ENCODE measurements around the gene THRA. TPM values are rescaled to one million over a fixed set of nuclear protein-coding genes. Genes with fewer than 3 reads are reported as not detected.

The THRA gene
- total and polyA plus RNA-seq, 2 donors (not counting 3 experiments of a cell fraction or from before 2014, with no cell fraction given): 17.4 to 29.6 TPM

GRCh38 chr17:40031706-40032105 lies 31.1 kb upstream of the THRA start:
- dilution Hi-C loops (cut with MboI; ENCODE audit: extremely low pct_ligation_motif_present, low sequenced_read_pairs): no loop called here
- no peak for FAIRE-seq

GRCh38 chr17:40032322-40033320 lies 30.1 kb upstream of the THRA start:
- H2AFZ ChIP-seq (ENCODE audit: low read depth, low read length): no peak overlapping the region
- DNase-seq (ENCODE audit: low read depth, low spot score) (no peak), FAIRE-seq (no peak)
- H3K79me2 ChIP-seq (ENCODE audit: control insufficient read depth, insufficient read depth, low read length): no peaks in the 10 kb centered on the region
- H3K9ac ChIP-seq (replicated peaks; ENCODE audit: extremely low read depth, insufficient read depth, low read length): no peak overlapping the region
- intact Hi-C loops (cut with micrococcal nuclease) (no loop called here), dilution Hi-C loops (cut with MboI; ENCODE audit: extremely low pct_ligation_motif_present, low sequenced_read_pairs) (no loop called here)
- TF ChIP-seq GATA2 (IDR thresholded peaks at IDR 0.05; ENCODE audit: insufficient read depth, insufficient read length, low read depth, low read length) (no peak), POLR2A (IDR thresholded peaks at IDR 0.05; ENCODE audit: low read depth, low read length) (no peak), EZH2 (IDR thresholded peaks at IDR 0.05; ENCODE audit: borderline replicate concordance, low read depth, low read length, severe bottlenecking) (no peak), MYC (IDR thresholded peaks at IDR 0.05; ENCODE audit: low read depth, low read length) (no peak), MAX (IDR thresholded peaks at IDR 0.05; ENCODE audit: insufficient read depth, insufficient read length) (no peak), POLR2AphosphoS5 (IDR thresholded peaks at IDR 0.05; ENCODE audit: insufficient read depth, low read depth, low read length) (no peak), CTCF (IDR thresholded peaks at IDR 0.05; ENCODE audit: extremely low read depth in 1 of 2, insufficient read depth in 1 of 2, low read depth in 1 of 2, low read length in 2 of 2) (no peak), JUN (IDR thresholded peaks at IDR 0.05; ENCODE audit: borderline replicate concordance, insufficient read depth, insufficient read length, low read depth) (no peak), FOS (IDR thresholded peaks at IDR 0.05; ENCODE audit: borderline replicate concordance, insufficient read depth, low read length) (no peak)
- POLR2A ChIA-PET: no interaction called here
- H3K9me1 ChIP-seq (replicated peaks; ENCODE audit: control insufficient read depth, extremely low read depth, insufficient read depth, low read length): no peaks in the 10 kb centered on the region
- no peak overlapping the region for H3K4me2 ChIP-seq (ENCODE audit: insufficient read depth, low read length)
- H3K4me3 ChIP-seq (replicated peaks in 1 of 3; ENCODE audit: insufficient read depth in 1 of 3, low read depth in 1 of 3, low read length in 3 of 3): no peak overlapping the region
- H3K4me1 ChIP-seq (ENCODE audit: control insufficient read depth, extremely low read depth, insufficient read depth, low read length): no peaks in the 10 kb centered on the region
- H3K9me3 ChIP-seq (replicated peaks; ENCODE audit: control insufficient read depth, insufficient read depth, low read length): no peaks in the 10 kb centered on the region
- CTCF ChIA-PET: no interaction called here
- H3K27me3 ChIP-seq (ENCODE audit: control insufficient read depth in 2 of 2, insufficient read depth in 2 of 2, low read length in 2 of 2): no peaks in the 10 kb centered on the region
- BruUV-seq (replicated peaks): no TSS peak
- no peaks in the 10 kb centered on the region for H4K20me1 ChIP-seq (replicated peaks; ENCODE audit: control insufficient read depth, extremely low read depth, insufficient read depth, low read length)
- H3K27ac ChIP-seq (ENCODE audit: insufficient read depth, low read depth, low read length): no peak overlapping the region
- peaks cover 2 to 44% of the 10 kb centered on the region in 2 experiments for H3K36me3 ChIP-seq (ENCODE audit: control insufficient read depth in 2 of 2, extremely low read depth in 1 of 2, insufficient read depth in 2 of 2, low read length in 2 of 2)

More at GRCh38 chr17:40031706-40032105, 31.1 kb upstream of the THRA start:
- BruUV-seq (replicated peaks): no TSS peak
- H3K27ac ChIP-seq (ENCODE audit: insufficient read depth, low read depth, low read length): no peak overlapping the region
- H3K9me1 ChIP-seq (replicated peaks; ENCODE audit: control insufficient read depth, extremely low read depth, insufficient read depth, low read length): no peaks in the 10 kb centered on the region
- H3K4me1 ChIP-seq (ENCODE audit: control insufficient read depth, extremely low read depth, insufficient read depth, low read length): peaks cover 2% of the 10 kb centered on the region
- H3K9ac ChIP-seq (replicated peaks; ENCODE audit: extremely low read depth, insufficient read depth, low read length): no peak overlapping the region
- no peak for DNase-seq (ENCODE audit: low read depth, low spot score)
- POLR2A ChIA-PET: no interaction called here
- TF ChIP-seq GATA2 (IDR thresholded peaks at IDR 0.05; ENCODE audit: insufficient read depth, insufficient read length, low read depth, low read length): no peak
- TF ChIP-seq POLR2A (IDR thresholded peaks at IDR 0.05; ENCODE audit: low read depth, low read length): no peak
- no peak for TF ChIP-seq EZH2 (IDR thresholded peaks at IDR 0.05; ENCODE audit: borderline replicate concordance, low read depth, low read length, severe bottlenecking)
- TF ChIP-seq JUN (IDR thresholded peaks at IDR 0.05; ENCODE audit: borderline replicate concordance, insufficient read depth, insufficient read length, low read depth): no peak
- no peak for TF ChIP-seq MYC (IDR thresholded peaks at IDR 0.05; ENCODE audit: low read depth, low read length)
- TF ChIP-seq POLR2AphosphoS5 (IDR thresholded peaks at IDR 0.05; ENCODE audit: insufficient read depth, low read depth, low read length): no peak
- CTCF ChIA-PET: no interaction called here
- H4K20me1 ChIP-seq (replicated peaks; ENCODE audit: control insufficient read depth, extremely low read depth, insufficient read depth, low read length): no peaks in the 10 kb centered on the region
- H3K27me3 ChIP-seq (ENCODE audit: control insufficient read depth in 2 of 2, insufficient read depth in 2 of 2, low read length in 2 of 2): no peaks in the 10 kb centered on the region
- H3K79me2 ChIP-seq (ENCODE audit: control insufficient read depth, insufficient read depth, low read length): no peaks in the 10 kb centered on the region
- peaks cover 2 to 45% of the 10 kb centered on the region in 2 experiments for H3K36me3 ChIP-seq (ENCODE audit: control insufficient read depth in 2 of 2, extremely low read depth in 1 of 2, insufficient read depth in 2 of 2, low read length in 2 of 2)
- H3K9me3 ChIP-seq (replicated peaks; ENCODE audit: control insufficient read depth, insufficient read depth, low read length): no peaks in the 10 kb centered on the region
- H2AFZ ChIP-seq (ENCODE audit: low read depth, low read length): no peak overlapping the region
- no peak overlapping the region for H3K4me3 ChIP-seq (replicated peaks in 1 of 3; ENCODE audit: insufficient read depth in 1 of 3, low read depth in 1 of 3, low read length in 3 of 3)
- no peak overlapping the region for H3K4me2 ChIP-seq (ENCODE audit: insufficient read depth, low read length)
- intact Hi-C loops (cut with micrococcal nuclease): no loop called here

Measured in endothelial cell of umbilical vein (primary cell).